Gastroesophageal sphincter (tissue), 3 donors: ENCODE results near the gene ADGRL1.

ENCODE experiments used
- CTCF ChIP-seq, 4 experiments: fragments of 200-600 bp in 2 of 4; fragments of 450-650 bp in 2 of 4; sonication (generic) in 1 of 4; IDR thresholded peaks; one replicate each; pipeline ENCODE4 v1.5.1; 2017 to 2019; ENCODE audit warnings: antibody characterized with exemption in 4 of 4, mild to moderate bottlenecking in 2 of 4, moderate library complexity in 2 of 4
- POLR2AphosphoS5 ChIP-seq: sonication (generic); formaldehyde crosslinking; IDR thresholded peaks from one replicate; pipeline ENCODE4 v1.6.1; 2017; ENCODE audit warnings: antibody characterized with exemption

GRCh38 chr19:14142262-14143190 is 63.4 kb downstream of the ADGRL1 start:
- no peak for TF ChIP-seq CTCF (IDR thresholded peaks at IDR 0.05)
- no peak for TF ChIP-seq POLR2AphosphoS5
